ENCODE results near the gene MUC13.
A peak's percentile ranks its signal among the peaks of the same experiment; 100 is the strongest.

The MUC13 gene

GRCh38 chr3:124895756-124896155 is 38.8 kb downstream of the MUC13 start:
- no peak for DNase-seq

- DNase-seq = no peak
Measured at GRCh38 chr3:124893526-124893925, 41.0 kb downstream of the MUC13 start.

- DNase-seq = no peak
Measured at GRCh38 chr3:124890573-124891190, 43.9 kb downstream of the MUC13 start.

GRCh38 chr3:124888482-124889441 is 45.8 kb downstream of the MUC13 start:
- DNase-seq = no peak

GRCh38 chr3:124887932-124888298 is 46.6 kb downstream of the MUC13 start:
- DNase-seq = no peak

GRCh38 chr3:124887177-124887931 is 47.2 kb downstream of the MUC13 start, which contains the start of gene ITGB5:
Gene ITGB5, minus strand, starts transcription at chr3:124887365. Its CDS starts 365 bp downstream, at chr3:124887000.
- peak; percentile 50 for DNase-seq

- DNase-seq = peak; percentile 47
Measured at GRCh38 chr3:124886168-124887056, 48.1 kb downstream of the MUC13 start.

- DNase-seq = no peak
Measured at GRCh38 chr3:124885466-124886167, 48.9 kb downstream of the MUC13 start.

- DNase-seq = no peak
Measured at GRCh38 chr3:124884474-124885101, 50.0 kb downstream of the MUC13 start.

GRCh38 chr3:124883766-124884473 is 50.6 kb downstream of the MUC13 start:
- no peak for DNase-seq

GRCh38 chr3:124882816-124883747 is 51.5 kb downstream of the MUC13 start:
- DNase-seq = no peak

GRCh38 chr3:124881976-124882697 is 52.4 kb downstream of the MUC13 start:
- no peak for DNase-seq

- no peak for DNase-seq
Measured at GRCh38 chr3:124879337-124879680, 55.2 kb downstream of the MUC13 start.

GRCh38 chr3:124878561-124879336 is 55.8 kb downstream of the MUC13 start:
- peak; percentile 36 for DNase-seq

GRCh38 chr3:124877674-124878073 is 56.9 kb downstream of the MUC13 start:
- DNase-seq = no peak

GRCh38 chr3:124876401-124876878 is 58.1 kb downstream of the MUC13 start:
- DNase-seq = no peak

- no peak for DNase-seq
Measured at GRCh38 chr3:124873226-124873625, 61.3 kb downstream of the MUC13 start.

GRCh38 chr3:124867511-124867910 is 67.0 kb downstream of the MUC13 start:
- DNase-seq = no peak
